ENCODE results near the gene STXBP6. TPM values are rescaled to one million over a fixed set of nuclear protein-coding genes. Genes with fewer than 3 reads are reported as not detected.

STXBP6 gene
- total and polyA plus RNA-seq, 2 experiments from 2014 or later: 19.7 to 29.0 TPM

GRCh38 chr14:24839617-24840203 is 210.2 kb downstream of the STXBP6 start:
- H3K27ac ChIP-seq (ENCODE audit: low read depth): no peak overlapping the region
- H3K4me3 ChIP-seq: no peak overlapping the region
- H3F3A ChIP-seq (replicated peaks; ENCODE audit: low read depth): no peaks in the 10 kb centered on the region
- no peak overlapping the region for H2AFZ ChIP-seq
- no peak overlapping the region for H3K27ac Mint-ChIP-seq
- no peaks in the 10 kb centered on the region for H3K79me2 ChIP-seq (replicated peaks; ENCODE audit: insufficient read depth)
- H3K36me3 Mint-ChIP-seq (ENCODE audit: low read depth): no peaks in the 10 kb centered on the region
- peaks cover 12% of the 10 kb centered on the region for H3K4me1 Mint-ChIP-seq
- H3K9me2 ChIP-seq (ENCODE audit: insufficient read depth): no peaks in the 10 kb centered on the region
- no peaks in the 10 kb centered on the region for H3K9me3 Mint-ChIP-seq
- H3K36me3 ChIP-seq (ENCODE audit: insufficient read depth): no peaks in the 10 kb centered on the region
- DNase-seq (ENCODE audit: low spot score) (no peak), ATAC-seq (no peak)
- peaks cover 2% of the 10 kb centered on the region for H3K27me3 Mint-ChIP-seq (ENCODE audit: insufficient read depth, low read depth, poor library complexity)
- peaks cover 4% of the 10 kb centered on the region; the same call in 1 of the 2 replicates for H3K4me1 ChIP-seq (ENCODE audit: insufficient read depth)
- no peaks in the 10 kb centered on the region for H4K20me1 ChIP-seq (replicated peaks; ENCODE audit: insufficient read depth)
- TF ChIP-seq POLR2AphosphoS5 (IDR thresholded peaks at IDR 0.05; ENCODE audit: low read depth): no peak
- no peak for TF ChIP-seq ZNF331 (CRISPR knock-in tag; IDR thresholded peaks at IDR 0.05; ENCODE audit: low read depth)
- no peaks in the 10 kb centered on the region for H3K27me3 ChIP-seq (ENCODE audit: insufficient read depth)
- no peak overlapping the region for H3K4me3 Mint-ChIP-seq
- H3K4me2 ChIP-seq: no peak overlapping the region

DNA sequence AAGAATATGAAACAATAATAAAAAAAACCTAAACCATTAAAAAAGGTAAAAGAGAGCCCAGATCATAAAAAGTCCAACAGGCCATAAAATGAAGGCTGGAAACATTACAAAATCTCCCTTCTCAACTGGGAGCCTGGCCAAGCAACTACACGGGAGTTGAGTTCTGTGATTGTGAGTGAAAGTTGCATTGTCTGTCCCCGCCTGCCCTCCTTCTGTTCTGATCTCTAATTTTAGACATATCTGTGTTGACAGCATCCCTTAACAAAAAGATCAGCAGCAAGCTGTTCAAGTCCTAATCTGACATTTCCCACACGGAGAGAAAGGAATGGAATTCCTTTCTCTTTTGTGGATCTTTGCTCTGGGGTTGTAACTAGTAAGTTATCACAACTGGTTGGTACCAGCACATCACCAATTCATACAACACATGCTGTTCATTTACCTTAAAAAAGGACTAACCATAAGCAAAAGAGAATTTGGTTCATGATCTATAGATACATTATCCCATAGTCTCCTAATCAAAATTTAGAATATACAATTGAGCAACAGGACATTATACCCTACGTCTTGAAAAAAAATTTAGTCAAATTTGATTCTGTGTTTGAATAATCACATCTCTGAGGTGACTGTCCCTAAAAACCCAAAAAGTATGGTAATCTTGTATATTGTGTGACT is 210.9 kb downstream of the STXBP6 start:
- Mint-ChIP-seq H3K27ac (no peak overlapping the region), H3K27me3 (ENCODE audit: insufficient read depth, low read depth, poor library complexity) (peaks cover 2% of the 10 kb centered on the region), H3K9me3 (no peaks in the 10 kb centered on the region), H3K4me1 (peaks cover 12% of the 10 kb centered on the region), H3K4me3 (no peak overlapping the region), H3K36me3 (ENCODE audit: low read depth) (no peaks in the 10 kb centered on the region)
- no peak for ATAC-seq
- TF ChIP-seq NANOG (IDR thresholded peaks at IDR 0.05; ENCODE audit: borderline replicate concordance) (no peak), STAT1 (IDR thresholded peaks at IDR 0.05; ENCODE audit: unreplicated experiment) (no peak), CREB1 (CRISPR knock-in tag; IDR thresholded peaks at IDR 0.05; ENCODE audit: low read depth) (no peak), EZH2 (IDR thresholded peaks at IDR 0.05; ENCODE audit: low read depth, unreplicated experiment) (no peak), EZH2phosphoT487 (IDR thresholded peaks at IDR 0.05; ENCODE audit: unreplicated experiment) (no peak), ETS1 (IDR thresholded peaks at IDR 0.05) (no peak), POLR2AphosphoS5 (IDR thresholded peaks at IDR 0.05; ENCODE audit: low read depth) (no peak), JUNB (IDR thresholded peaks at IDR 0.05; ENCODE audit: unreplicated experiment) (no peak)
- TF ChIP-seq, protein P1, sequence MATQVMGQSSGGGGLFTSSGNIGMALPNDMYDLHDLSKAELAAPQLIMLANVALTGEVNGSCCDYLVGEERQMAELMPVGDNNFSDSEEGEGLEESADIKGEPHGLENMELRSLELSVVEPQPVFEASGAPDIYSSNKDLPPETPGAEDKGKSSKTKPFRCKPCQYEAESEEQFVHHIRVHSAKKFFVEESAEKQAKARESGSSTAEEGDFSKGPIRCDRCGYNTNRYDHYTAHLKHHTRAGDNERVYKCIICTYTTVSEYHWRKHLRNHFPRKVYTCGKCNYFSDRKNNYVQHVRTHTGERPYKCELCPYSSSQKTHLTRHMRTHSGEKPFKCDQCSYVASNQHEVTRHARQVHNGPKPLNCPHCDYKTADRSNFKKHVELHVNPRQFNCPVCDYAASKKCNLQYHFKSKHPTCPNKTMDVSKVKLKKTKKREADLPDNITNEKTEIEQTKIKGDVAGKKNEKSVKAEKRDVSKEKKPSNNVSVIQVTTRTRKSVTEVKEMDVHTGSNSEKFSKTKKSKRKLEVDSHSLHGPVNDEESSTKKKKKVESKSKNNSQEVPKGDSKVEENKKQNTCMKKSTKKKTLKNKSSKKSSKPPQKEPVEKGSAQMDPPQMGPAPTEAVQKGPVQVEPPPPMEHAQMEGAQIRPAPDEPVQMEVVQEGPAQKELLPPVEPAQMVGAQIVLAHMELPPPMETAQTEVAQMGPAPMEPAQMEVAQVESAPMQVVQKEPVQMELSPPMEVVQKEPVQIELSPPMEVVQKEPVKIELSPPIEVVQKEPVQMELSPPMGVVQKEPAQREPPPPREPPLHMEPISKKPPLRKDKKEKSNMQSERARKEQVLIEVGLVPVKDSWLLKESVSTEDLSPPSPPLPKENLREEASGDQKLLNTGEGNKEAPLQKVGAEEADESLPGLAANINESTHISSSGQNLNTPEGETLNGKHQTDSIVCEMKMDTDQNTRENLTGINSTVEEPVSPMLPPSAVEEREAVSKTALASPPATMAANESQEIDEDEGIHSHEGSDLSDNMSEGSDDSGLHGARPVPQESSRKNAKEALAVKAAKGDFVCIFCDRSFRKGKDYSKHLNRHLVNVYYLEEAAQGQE (IDR thresholded peaks at IDR 0.05; ENCODE audit: unreplicated experiment): no peak
- no peaks in the 10 kb centered on the region for H3K9me2 ChIP-seq (ENCODE audit: insufficient read depth)
- H3K36me3 ChIP-seq (ENCODE audit: insufficient read depth): no peaks in the 10 kb centered on the region
- H2AFZ ChIP-seq: no peak overlapping the region
- H3K79me2 ChIP-seq (replicated peaks; ENCODE audit: insufficient read depth): no peaks in the 10 kb centered on the region
- no peaks in the 10 kb centered on the region for H3F3A ChIP-seq (replicated peaks; ENCODE audit: low read depth)
- no peak overlapping the region for H3K4me2 ChIP-seq
- H3K27ac ChIP-seq (ENCODE audit: low read depth): no peak overlapping the region
- H3K4me3 ChIP-seq: no peak overlapping the region
- H3K27me3 ChIP-seq (ENCODE audit: insufficient read depth): no peaks in the 10 kb centered on the region
- no peaks in the 10 kb centered on the region for H4K20me1 ChIP-seq (replicated peaks; ENCODE audit: insufficient read depth)
- DNase-seq (ENCODE audit: low spot score): no peak
- peaks cover 4% of the 10 kb centered on the region; the same call in 1 of the 2 replicates for H3K4me1 ChIP-seq (ENCODE audit: insufficient read depth)

Data from GM23338 (cell line).